HG03159 (cell line): ENCODE data around the gene UQCC2.

Experiments used
- ATAC-seq: cut with Tn5 transposase; IDR thresholded peaks from one replicate; pipeline ENCODE4 v1.9.1; 2021; ENCODE audit warnings: mild to moderate bottlenecking, moderate library complexity; ENCODE audit not compliant: unreplicated experiment

UQCC2 gene

GRCh38 chr6:33711140-33712129 lies at the start of gene UQCC2:
UQCC2 (minus strand) TSS chr6:33711700; CDS start chr6:33711686, 14 bp downstream.
- ATAC-seq = peak; percentile 80

- no peak for ATAC-seq
These were observed 48.6 kb upstream of the UQCC2 start for GRCh38 chr6:33759887-33760629.

- no peak for ATAC-seq
These were observed 47.3 kb upstream of the UQCC2 start for GRCh38 chr6:33758815-33759216.

- no peak for ATAC-seq
These were observed 46.4 kb upstream of the UQCC2 start for GRCh38 chr6:33757906-33758305.

- ATAC-seq = no peak
These were observed 45.6 kb upstream of the UQCC2 start for GRCh38 chr6:33757113-33757512.

- no peak for ATAC-seq
These were observed 44.9 kb upstream of the UQCC2 start for GRCh38 chr6:33756211-33756954.

GRCh38 chr6:33755070-33755869 lies 43.8 kb upstream of the UQCC2 start:
- no peak for ATAC-seq

GRCh38 chr6:33754222-33754621 lies 42.7 kb upstream of the UQCC2 start:
- ATAC-seq = no peak

- ATAC-seq = no peak
These were observed 41.1 kb upstream of the UQCC2 start for GRCh38 chr6:33752646-33753015.

- ATAC-seq = no peak
These were observed 40.5 kb upstream of the UQCC2 start for GRCh38 chr6:33751771-33752645.

GRCh38 chr6:33750244-33750991 lies 38.9 kb upstream of the UQCC2 start:
- ATAC-seq = no peak

GRCh38 chr6:33749401-33749800 lies 37.9 kb upstream of the UQCC2 start:
- no peak for ATAC-seq

- no peak for ATAC-seq
These were observed 37.3 kb upstream of the UQCC2 start for GRCh38 chr6:33748841-33749240.

- ATAC-seq = no peak
These were observed 36.3 kb upstream of the UQCC2 start for GRCh38 chr6:33747823-33748222.

- ATAC-seq = no peak
These were observed 35.2 kb upstream of the UQCC2 start, which contains the start of gene IP6K3 for GRCh38 chr6:33746651-33747100. IP6K3 (minus strand) TSS chr6:33746905; CDS start chr6:33735476, 11,429 bp downstream.

- ATAC-seq = no peak
These were observed 34.6 kb upstream of the UQCC2 start for GRCh38 chr6:33746036-33746600.

GRCh38 chr6:33745548-33745947 lies 34.0 kb upstream of the UQCC2 start:
- no peak for ATAC-seq

GRCh38 chr6:33744895-33745546 lies 33.5 kb upstream of the UQCC2 start:
- ATAC-seq = no peak
